Esophagus squamous epithelium (tissue), 5 donors: ENCODE data around the gene ELOVL6. TPM values are rescaled to one million over a fixed set of nuclear protein-coding genes. Genes with fewer than 3 reads are reported as not detected.

ENCODE experiments used
- DNase-seq: peaks from one replicate; lab custom pipeline; 2025; lab: John Stamatoyannopoulos, UW
- H3K27ac ChIP-seq, 4 donors: fragments of 200-600 bp; sonication (generic); one replicate each; pipeline ENCODE4 v1.5.1; 2016 to 2019; ENCODE audit warnings: mild to moderate bottlenecking in 1 of 4
- H3K27me3 ChIP-seq, 4 donors: fragments of 200-600 bp; sonication (generic); 1 replicate in 3 of 4; 2 replicates in 1 of 4; pipeline versions ENCODE4 v1.5.1 to v1.6.0; 2017 to 2021; ENCODE audit warnings: antibody characterized with exemption in 1 of 4
- H3K36me3 ChIP-seq, 3 donors: fragments of 200-600 bp; sonication (generic); one replicate each; pipeline ENCODE4 v1.5.1; 2016 to 2019
- H3K4me1 ChIP-seq, 3 donors: fragments of 200-600 bp; sonication (generic); one replicate each; pipeline ENCODE4 v1.5.1; 2017 to 2019
- H3K4me3 ChIP-seq, 4 donors: fragments of 200-600 bp; sonication (generic); 1 replicate in 3 of 4; 2 replicates in 1 of 4; pipeline ENCODE4 v1.5.1; 2016 to 2019; ENCODE audit warnings: mild to moderate bottlenecking in 2 of 4, moderate library complexity in 1 of 4
- H3K9me3 ChIP-seq, 3 donors: fragments of 200-600 bp; sonication (generic); one replicate each; pipeline ENCODE4 v1.5.1; 2016 to 2019
- CTCF ChIP-seq, 6 experiments: fragments of 450-650 bp in 4 of 6; fragments of 200-600 bp in 2 of 6; sonication (generic) in 2 of 6; IDR thresholded peaks; one replicate each; pipeline ENCODE4 v1.5.1; 2016 to 2019; ENCODE audit warnings: antibody characterized with exemption in 6 of 6, mild to moderate bottlenecking in 4 of 6, moderate library complexity in 4 of 6
- POLR2A ChIP-seq, 4 donors: fragments of 450-650 bp; IDR thresholded peaks; one replicate each; pipeline ENCODE4 v1.6.1; 2017; ENCODE audit warnings: antibody characterized with exemption in 4 of 4, mild to moderate bottlenecking in 4 of 4, moderate library complexity in 3 of 4
- WGBS, 2 donors: methylation state at CpG; one replicate each; pipeline ENCODE4 v1.1.5; 2018; 5-methylcytosine and 5-hydroxymethylcytosine counted together
- intact Hi-C: fragments of 100-400 bp; cut with DNase I; formaldehyde crosslinking; loops from one replicate; pipeline ENCODE4 v1.15.0; 2022
- total RNA-seq, 4 donors: library from RNA; depleted of rRNA; stranded (reverse); fragments of >200 nt; gene quantifications; one replicate each; pipeline ENCODE4 v1.1.0, GENCODE V29; 2016
- donor health status: DM: yes; HTN: yes; CAD: no.

ELOVL6 gene
- total RNA-seq, 4 donors from 2014 or later: 13.0 to 39.5 (median 19.4) TPM

- H3K36me3 ChIP-seq: no peaks in the 10 kb centered on the region
- TF ChIP-seq CTCF (IDR thresholded peaks at IDR 0.05) (no peak), POLR2A (IDR thresholded peaks at IDR 0.05) (no peak)
- H3K4me3 ChIP-seq: no peak overlapping the region
- no peaks in the 10 kb centered on the region for H3K27me3 ChIP-seq
- no peaks in the 10 kb centered on the region for H3K4me1 ChIP-seq
- no peak overlapping the region for H3K27ac ChIP-seq
- intact Hi-C loops: no loop called here
- H3K9me3 ChIP-seq: no peaks in the 10 kb centered on the region
- no peak for DNase-seq
These were observed 56.0 kb downstream of the ELOVL6 start for GRCh38 chr4:110142461-110142860.

GRCh38 chr4:110139815-110140214 lies 58.6 kb downstream of the ELOVL6 start:
- H3K36me3 ChIP-seq: no peaks in the 10 kb centered on the region
- TF ChIP-seq POLR2A (IDR thresholded peaks at IDR 0.05) (no peak), CTCF (IDR thresholded peaks at IDR 0.05) (no peak)
- H3K27me3 ChIP-seq: no peaks in the 10 kb centered on the region
- 69 to 77% methylated on average over 3 of the region's 3 CpGs for WGBS, 2 donors
- no peaks in the 10 kb centered on the region for H3K9me3 ChIP-seq
- no peaks in the 10 kb centered on the region for H3K4me1 ChIP-seq
- H3K27ac ChIP-seq: no peak overlapping the region
- intact Hi-C loops: no loop called here
- no peak for DNase-seq
- no peak overlapping the region for H3K4me3 ChIP-seq

- WGBS, 2 donors: 41 to 67% methylated on average over 3 of the region's 3 CpGs
- Histone ChIP-seq H3K9me3 (no peaks in the 10 kb centered on the region), H3K27me3 (no peaks in the 10 kb centered on the region), H3K4me3 (no peak overlapping the region), H3K4me1 (no peaks in the 10 kb centered on the region), H3K36me3 (no peaks in the 10 kb centered on the region), H3K27ac (no peak overlapping the region)
- intact Hi-C loops: no loop called here
- TF ChIP-seq POLR2A (IDR thresholded peaks at IDR 0.05): no peak
- TF ChIP-seq CTCF (IDR thresholded peaks at IDR 0.05): no peak
- no peak for DNase-seq
These were observed 59.3 kb downstream of the ELOVL6 start for GRCh38 chr4:110139111-110139510.

- TF ChIP-seq CTCF (IDR thresholded peaks at IDR 0.05): no peak
- TF ChIP-seq POLR2A (IDR thresholded peaks at IDR 0.05): no peak
- intact Hi-C loops: no loop called here
- no peak for DNase-seq
These were observed 59.9 kb downstream of the ELOVL6 start for GRCh38 chr4:110138551-110138950.

GRCh38 chr4:110137829-110138228 lies 60.6 kb downstream of the ELOVL6 start:
- Histone ChIP-seq H3K4me3 (no peak overlapping the region), H3K27me3 (no peaks in the 10 kb centered on the region), H3K9me3 (no peaks in the 10 kb centered on the region), H3K4me1 (no peaks in the 10 kb centered on the region), H3K36me3 (no peaks in the 10 kb centered on the region), H3K27ac (no peak overlapping the region)
- intact Hi-C loops: no loop called here
- TF ChIP-seq CTCF (IDR thresholded peaks at IDR 0.05): no peak
- TF ChIP-seq POLR2A (IDR thresholded peaks at IDR 0.05): no peak
- 50% methylated on average over 1 of the region's 1 CpG for WGBS, 2 donors
- no peak for DNase-seq

More at GRCh38 chr4:110138551-110138950, 59.9 kb downstream of the ELOVL6 start:
- WGBS, 2 donors: 86 to 100% methylated on average over 1 of the region's 1 CpG
- H3K27ac ChIP-seq: no peak overlapping the region
- no peaks in the 10 kb centered on the region for H3K9me3 ChIP-seq
- H3K27me3 ChIP-seq: no peaks in the 10 kb centered on the region
- H3K36me3 ChIP-seq: no peaks in the 10 kb centered on the region
- no peak overlapping the region for H3K4me3 ChIP-seq
- no peaks in the 10 kb centered on the region for H3K4me1 ChIP-seq
